Measurements from ENCODE around the gene CXCR1.

DNA sequence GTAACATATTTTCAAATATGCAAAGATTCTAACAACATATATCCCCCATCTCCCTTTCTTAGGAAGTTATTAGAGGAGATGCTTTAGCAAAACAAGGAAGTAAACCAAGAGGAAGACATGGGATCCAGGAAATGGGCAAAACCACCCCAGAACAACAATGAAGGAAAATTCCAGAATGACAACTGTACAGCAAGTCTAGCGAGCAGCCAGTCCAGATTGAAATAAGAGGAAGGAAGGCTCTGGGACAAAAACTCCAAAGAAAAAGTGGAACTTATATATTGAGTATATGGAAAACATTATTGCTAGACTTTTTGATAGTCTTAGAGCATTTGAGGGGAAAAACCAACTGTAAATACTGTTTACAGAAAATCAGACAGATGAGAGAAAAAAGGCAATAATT is 47.4 kb upstream of the CXCR1 start:
- TF ChIP-seq, protein P1, sequence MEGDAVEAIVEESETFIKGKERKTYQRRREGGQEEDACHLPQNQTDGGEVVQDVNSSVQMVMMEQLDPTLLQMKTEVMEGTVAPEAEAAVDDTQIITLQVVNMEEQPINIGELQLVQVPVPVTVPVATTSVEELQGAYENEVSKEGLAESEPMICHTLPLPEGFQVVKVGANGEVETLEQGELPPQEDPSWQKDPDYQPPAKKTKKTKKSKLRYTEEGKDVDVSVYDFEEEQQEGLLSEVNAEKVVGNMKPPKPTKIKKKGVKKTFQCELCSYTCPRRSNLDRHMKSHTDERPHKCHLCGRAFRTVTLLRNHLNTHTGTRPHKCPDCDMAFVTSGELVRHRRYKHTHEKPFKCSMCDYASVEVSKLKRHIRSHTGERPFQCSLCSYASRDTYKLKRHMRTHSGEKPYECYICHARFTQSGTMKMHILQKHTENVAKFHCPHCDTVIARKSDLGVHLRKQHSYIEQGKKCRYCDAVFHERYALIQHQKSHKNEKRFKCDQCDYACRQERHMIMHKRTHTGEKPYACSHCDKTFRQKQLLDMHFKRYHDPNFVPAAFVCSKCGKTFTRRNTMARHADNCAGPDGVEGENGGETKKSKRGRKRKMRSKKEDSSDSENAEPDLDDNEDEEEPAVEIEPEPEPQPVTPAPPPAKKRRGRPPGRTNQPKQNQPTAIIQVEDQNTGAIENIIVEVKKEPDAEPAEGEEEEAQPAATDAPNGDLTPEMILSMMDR (conservative IDR thresholded peaks at IDR 0.05; ENCODE audit: low read depth, low read length), result no peak
- TF ChIP-seq EZH2 (IDR thresholded peaks at IDR 0.05; ENCODE audit: borderline replicate concordance, low read depth, low read length, poor library complexity, severe bottlenecking), result no peak
